AG10803 (cell line): ENCODE measurements around the gene DNASE2B.

Experiments
- DNase-seq: peaks from one replicate; pipeline ENCODE4 v3.0.0; 2010; ENCODE audit warnings: low read depth
- H3K4me3 ChIP-seq: 2 replicates; pipeline ENCODE4 v1.5.1; 2011; ENCODE audit warnings: mild to moderate bottlenecking, low read length, control low read depth
- TF ChIP-seq, protein P1 (sequence below): conservative IDR thresholded peaks from 2 replicates; pipeline ENCODE4 v1.5.1; 2011; ENCODE audit warnings: mild to moderate bottlenecking, low read length, control low read depth, inconsistent platforms

Gene DNASE2B

DNA sequence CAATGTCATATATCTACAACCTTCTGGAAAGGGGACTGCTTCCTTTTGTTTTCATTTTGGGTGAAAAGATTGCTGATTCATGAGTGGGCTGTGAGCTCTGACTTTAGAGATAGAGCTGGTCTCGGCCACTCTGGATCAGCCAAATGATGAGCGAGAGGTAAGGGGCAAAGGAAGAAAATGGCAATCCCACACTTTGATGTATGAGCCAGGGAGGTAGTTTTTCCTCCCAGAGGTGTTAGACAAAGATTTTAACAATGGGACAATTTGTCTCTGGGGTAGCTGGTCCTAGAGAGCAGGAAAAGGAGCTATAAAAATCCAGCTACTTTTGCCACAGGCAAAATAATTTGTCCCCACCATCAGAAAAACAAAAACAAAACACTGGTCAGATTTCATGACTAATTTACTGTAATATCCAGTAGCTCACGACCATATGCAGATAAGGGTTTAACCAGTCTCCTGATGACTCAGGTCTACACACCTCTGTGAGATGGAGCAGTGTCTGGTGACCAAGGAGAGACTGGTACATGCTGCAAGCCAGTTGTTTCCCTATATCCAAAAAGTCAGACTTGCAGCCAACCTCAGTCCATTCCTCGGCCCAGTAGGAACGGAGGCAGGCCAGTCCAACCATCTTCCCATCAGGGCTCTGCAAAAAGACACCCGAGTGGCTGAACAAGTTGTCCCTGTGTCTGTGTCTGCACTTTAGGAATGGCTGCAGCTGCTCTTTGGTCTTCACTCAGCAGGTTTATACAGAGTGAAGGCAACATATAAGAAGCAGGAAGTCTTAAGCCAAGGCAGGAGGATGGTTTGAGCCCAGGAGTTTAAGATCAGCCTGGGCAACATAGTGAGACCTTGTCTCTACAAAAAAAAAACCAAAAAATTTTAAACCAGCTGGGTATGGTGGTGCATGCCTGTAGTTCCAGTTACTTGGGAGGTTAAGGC, 29.2 kb downstream of the DNASE2B start:
- TF ChIP-seq, protein P1, sequence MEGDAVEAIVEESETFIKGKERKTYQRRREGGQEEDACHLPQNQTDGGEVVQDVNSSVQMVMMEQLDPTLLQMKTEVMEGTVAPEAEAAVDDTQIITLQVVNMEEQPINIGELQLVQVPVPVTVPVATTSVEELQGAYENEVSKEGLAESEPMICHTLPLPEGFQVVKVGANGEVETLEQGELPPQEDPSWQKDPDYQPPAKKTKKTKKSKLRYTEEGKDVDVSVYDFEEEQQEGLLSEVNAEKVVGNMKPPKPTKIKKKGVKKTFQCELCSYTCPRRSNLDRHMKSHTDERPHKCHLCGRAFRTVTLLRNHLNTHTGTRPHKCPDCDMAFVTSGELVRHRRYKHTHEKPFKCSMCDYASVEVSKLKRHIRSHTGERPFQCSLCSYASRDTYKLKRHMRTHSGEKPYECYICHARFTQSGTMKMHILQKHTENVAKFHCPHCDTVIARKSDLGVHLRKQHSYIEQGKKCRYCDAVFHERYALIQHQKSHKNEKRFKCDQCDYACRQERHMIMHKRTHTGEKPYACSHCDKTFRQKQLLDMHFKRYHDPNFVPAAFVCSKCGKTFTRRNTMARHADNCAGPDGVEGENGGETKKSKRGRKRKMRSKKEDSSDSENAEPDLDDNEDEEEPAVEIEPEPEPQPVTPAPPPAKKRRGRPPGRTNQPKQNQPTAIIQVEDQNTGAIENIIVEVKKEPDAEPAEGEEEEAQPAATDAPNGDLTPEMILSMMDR = no peak
- H3K4me3 ChIP-seq = no peak overlapping the region
- DNase-seq = no peak

DNA sequence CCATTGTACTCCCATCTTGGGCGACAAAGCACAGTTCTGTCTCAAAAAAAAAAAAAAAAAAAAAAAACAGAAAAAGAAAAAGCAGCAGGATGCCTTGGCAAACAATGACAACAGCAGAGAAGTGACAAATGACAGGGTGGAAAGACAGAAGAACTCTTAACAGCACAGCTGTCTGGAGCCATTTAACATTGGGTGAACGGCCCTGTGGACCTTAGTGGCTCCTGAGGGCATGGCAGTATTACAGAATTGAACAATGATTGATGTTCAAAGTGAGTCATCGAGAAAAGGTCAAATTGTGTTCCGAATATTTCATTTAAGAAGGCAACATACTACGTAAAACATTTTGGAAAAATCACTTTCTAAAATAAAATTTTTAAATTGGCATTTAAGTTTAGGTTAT, 30.0 kb downstream of the DNASE2B start:
- H3K4me3 ChIP-seq = no peak overlapping the region
- DNase-seq = no peak
- TF ChIP-seq, protein P1 = no peak

DNA sequence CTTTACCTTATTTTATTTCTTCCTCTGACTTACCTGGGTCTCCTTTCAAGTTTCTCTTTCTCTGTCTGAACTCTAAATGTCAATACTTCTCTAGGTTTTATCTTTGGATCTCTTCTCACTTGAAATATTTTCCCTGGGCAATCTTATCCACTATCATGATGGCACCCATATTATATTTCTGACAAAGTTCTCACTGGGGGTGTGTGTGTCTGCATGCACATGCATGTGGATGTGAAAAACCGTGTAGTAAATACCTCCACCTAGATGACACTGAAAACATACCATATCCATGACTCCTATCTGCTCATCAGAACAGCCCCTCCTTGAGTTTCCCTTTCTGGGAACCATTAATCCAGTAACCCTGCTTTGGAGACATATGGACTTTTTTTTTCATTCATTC, 30.9 kb downstream of the DNASE2B start:
- no peak for DNase-seq
- TF ChIP-seq, protein P1 = no peak
- H3K4me3 ChIP-seq = no peak overlapping the region

DNA sequence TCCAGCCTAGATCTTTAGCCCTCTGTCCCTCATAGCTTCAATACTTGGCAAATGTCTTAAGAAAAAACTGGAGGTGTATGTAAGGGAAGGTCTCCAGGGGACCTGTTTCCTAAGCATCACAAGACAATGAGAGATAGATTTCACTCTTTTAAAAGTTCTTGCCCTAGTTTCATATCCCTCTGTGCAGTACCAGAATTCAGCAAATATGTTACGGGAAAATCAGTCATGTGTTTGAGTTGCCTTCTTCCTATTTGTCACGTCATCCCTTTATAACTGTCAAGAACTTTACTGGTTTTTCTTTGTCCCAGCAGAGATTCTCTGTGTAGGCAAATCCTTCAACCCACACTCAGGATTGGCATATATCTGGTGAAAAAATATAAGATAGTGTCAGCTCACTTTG, 32.3 kb downstream of the DNASE2B start:
- no peak for DNase-seq
- TF ChIP-seq, protein P1 = no peak
- no peak overlapping the region for H3K4me3 ChIP-seq

DNA sequence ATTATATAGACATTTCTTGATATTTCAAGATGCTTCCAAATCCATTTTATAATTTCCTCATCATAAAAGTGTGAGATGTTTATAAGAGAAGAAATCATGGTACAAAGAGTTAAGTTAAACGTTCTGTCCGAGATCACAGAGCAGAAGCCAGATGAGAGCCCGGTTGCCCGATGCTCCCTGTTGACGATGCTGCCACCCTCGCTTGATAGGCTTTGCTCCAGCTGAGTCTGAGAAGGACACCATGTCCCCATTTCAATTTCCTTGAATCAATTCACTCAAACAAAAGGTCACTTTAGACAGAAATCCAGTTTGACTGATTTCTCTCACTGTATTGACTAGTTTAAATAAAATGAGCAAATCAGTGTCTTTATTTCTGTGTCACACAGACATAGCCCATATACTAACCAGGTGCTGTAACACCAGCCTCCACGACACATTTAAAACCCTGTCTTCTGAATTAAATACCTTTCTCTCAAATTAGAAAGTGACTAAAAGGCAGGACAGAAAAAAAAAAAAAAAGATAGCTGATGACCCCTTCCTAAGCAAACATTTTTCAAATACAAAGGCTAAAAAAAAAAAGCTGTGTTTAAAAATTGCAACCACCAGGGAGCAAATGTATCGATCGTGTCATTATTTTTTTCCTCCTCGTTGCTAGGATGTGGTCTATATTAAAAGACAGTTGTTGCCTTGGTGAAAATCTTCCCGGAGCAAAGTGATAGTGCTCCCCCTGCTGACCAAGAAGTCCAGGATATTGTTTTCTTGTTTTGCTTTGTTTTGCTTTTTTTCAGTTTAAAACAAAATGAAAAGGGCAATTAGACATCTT, 35.2 kb downstream of the DNASE2B start:
- TF ChIP-seq, protein P1 = peak; percentile 88
- DNase-seq = peak; percentile 79
- peak overlapping the region; percentile 7; the same call in 1 of the 2 replicates for H3K4me3 ChIP-seq

DNA sequence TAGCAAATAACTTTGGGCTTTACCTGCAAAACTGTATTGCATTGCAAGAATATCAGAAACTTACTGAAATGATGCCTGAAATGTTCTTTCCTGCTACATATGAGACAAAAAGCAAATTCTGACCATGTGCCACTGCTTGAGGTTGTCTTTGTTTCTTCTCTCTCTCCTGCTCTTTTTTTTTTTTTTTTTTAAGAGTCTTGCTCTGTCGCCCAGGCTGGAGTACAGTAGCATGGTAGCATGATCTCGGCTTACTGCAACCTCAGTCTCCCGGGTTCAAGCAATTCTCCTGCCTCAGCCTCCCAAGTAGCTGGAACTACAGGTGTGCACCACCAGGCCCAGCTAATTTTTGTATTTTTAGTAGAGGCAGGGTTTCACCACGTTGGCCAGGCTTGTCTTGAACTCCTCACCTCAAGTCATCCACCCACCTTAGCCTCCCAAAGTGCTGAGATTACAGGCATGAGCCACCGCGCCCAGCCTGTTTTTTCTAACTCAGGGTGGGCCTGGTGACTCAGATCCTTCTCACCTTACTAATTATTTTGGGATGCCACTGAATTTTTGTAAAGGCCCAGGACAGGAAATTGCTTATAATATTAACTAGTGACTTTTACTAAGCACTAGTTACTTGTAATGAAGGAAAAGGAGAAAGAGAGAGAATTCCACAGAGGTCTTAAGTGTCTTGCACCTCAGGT, 35.9 kb downstream of the DNASE2B start:
- no peak overlapping the region for H3K4me3 ChIP-seq
- DNase-seq = no peak
- TF ChIP-seq, protein P1 = no peak
